Tibial nerve (tissue), 4 donors: ENCODE measurements around the gene RNF187. TPM values are rescaled to one million over a fixed set of nuclear protein-coding genes. Genes with fewer than 3 reads are reported as not detected.

Source experiments
- DNase-seq, 2 donors: peaks; one replicate each; pipeline ENCODE4 v3.0.0-alpha.2; 2019; ENCODE audit warnings: low spot score in 2 of 2
- H3K27ac ChIP-seq, 4 donors: fragments of 200-600 bp; sonication (generic) in 3 of 4; one replicate each; pipeline ENCODE4 v1.5.1; 2017 to 2019; ENCODE audit warnings: mild to moderate bottlenecking in 1 of 4
- H3K27me3 ChIP-seq, 2 donors: fragments of 200-600 bp; sonication (generic) in 1 of 2; one replicate each; pipeline versions ENCODE4 v1.5.1 to v1.6.0; 2017 to 2019
- H3K36me3 ChIP-seq, 3 donors: fragments of 200-600 bp; sonication (generic); one replicate each; pipeline ENCODE4 v1.5.1; 2018 to 2019
- H3K4me1 ChIP-seq, 4 donors: fragments of 200-600 bp; sonication (generic) in 3 of 4; one replicate each; pipeline ENCODE4 v1.5.1; 2017 to 2019
- H3K4me3 ChIP-seq, 4 donors: fragments of 200-600 bp; sonication (generic) in 3 of 4; one replicate each; pipeline ENCODE4 v1.5.1; 2017 to 2019; ENCODE audit warnings: mild to moderate bottlenecking in 1 of 4, moderate library complexity in 1 of 4
- H3K9me3 ChIP-seq, 4 donors: fragments of 200-600 bp; sonication (generic) in 3 of 4; one replicate each; pipeline ENCODE4 v1.5.1; 2017 to 2019
- EP300 ChIP-seq, 2 donors: sonication (generic); formaldehyde crosslinking; IDR thresholded peaks; one replicate each; pipeline ENCODE4 v1.6.1; 2017; ENCODE audit warnings: antibody characterized with exemption in 2 of 2, mild to moderate bottlenecking in 1 of 2
- POLR2A ChIP-seq, 2 donors: fragments of 450-650 bp; IDR thresholded peaks; one replicate each; pipeline ENCODE4 v1.6.1; 2017; ENCODE audit warnings: antibody characterized with exemption in 2 of 2, mild to moderate bottlenecking in 2 of 2, moderate library complexity in 2 of 2
- WGBS, 2 donors: methylation state at CpG; one replicate each; pipeline ENCODE4 v1.1.5; 2018; 5-methylcytosine and 5-hydroxymethylcytosine counted together
- total RNA-seq, 4 donors: library from RNA; depleted of rRNA; stranded (reverse); fragments of >200 nt; gene quantifications; one replicate each; pipeline ENCODE4 v1.1.0, GENCODE V29; 2016
- TF ChIP-seq, protein P1 (sequence below), 5 experiments: fragments of 200-600 bp in 3 of 5; fragments of 450-650 bp in 2 of 5; sonication (generic) in 3 of 5; IDR thresholded peaks; one replicate each; pipeline ENCODE4 v1.5.1; 2016 to 2019; ENCODE audit warnings: antibody characterized with exemption in 5 of 5, mild to moderate bottlenecking in 3 of 5, moderate library complexity in 2 of 5

Gene RNF187
- total RNA-seq, 4 donors from 2014 or later: 38.1 to 89.0 (median 56.9) TPM

DNA sequence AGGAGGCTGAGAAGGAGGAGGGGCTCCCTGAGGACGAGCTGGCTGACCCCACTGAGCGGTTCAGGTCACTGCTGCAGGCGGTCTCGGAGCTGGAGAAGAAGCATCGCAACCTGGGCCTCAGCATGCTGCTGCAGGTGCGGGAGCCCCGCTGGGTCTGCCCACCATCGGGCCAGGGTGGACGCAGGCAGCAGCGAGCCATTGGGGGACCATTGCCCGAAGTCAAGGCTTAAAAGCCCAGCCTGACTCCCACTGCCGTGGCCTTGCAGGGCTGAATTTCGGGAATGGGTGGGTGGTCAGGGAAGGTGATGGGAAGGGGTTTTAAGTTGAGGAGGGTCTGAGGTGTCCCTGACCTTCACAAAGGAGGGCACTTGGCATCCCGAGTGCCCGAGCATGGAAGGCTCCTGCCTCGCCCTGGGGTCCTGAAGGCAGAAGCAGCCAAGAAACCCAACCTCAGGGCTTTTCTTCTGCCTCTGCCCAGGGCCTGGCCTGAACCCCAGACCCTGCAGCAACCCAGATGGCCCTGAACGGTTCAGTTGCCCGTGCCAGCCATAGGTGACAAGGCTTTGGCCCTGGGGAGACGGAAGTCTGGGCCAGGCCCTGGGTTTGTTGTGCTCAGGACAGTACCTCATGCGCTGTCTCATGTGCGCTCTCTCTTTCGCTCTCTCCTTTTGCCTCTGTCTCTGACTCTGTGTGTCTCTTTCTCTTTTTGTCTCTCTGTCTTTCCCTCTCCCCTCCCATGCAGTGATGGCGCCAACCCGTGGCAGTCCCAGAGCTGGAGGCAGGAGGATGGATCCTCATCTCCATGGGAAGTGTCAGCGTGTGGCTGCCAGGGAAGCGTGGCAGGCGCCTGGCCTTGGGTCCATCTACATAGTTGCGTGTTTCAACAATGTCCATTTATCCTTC lies 6.2 kb downstream of the RNF187 start:
- 87 to 89% methylated on average over 28 of the region's 28 CpGs for WGBS, 2 donors
- no peak for TF ChIP-seq EP300 (IDR thresholded peaks at IDR 0.05)
- DNase-seq: no peak
- peaks cover 0 to 27% (median 10%) of the 10 kb centered on the region in 4 donors for H3K4me1 ChIP-seq
- H3K27me3 ChIP-seq: no peaks in the 10 kb centered on the region
- no peaks in the 10 kb centered on the region for H3K9me3 ChIP-seq
- no peak overlapping the region for H3K27ac ChIP-seq
- peaks cover 4 to 89% (median 19%) of the 10 kb centered on the region in 3 donors for H3K36me3 ChIP-seq
- no peak overlapping the region for H3K4me3 ChIP-seq

DNA sequence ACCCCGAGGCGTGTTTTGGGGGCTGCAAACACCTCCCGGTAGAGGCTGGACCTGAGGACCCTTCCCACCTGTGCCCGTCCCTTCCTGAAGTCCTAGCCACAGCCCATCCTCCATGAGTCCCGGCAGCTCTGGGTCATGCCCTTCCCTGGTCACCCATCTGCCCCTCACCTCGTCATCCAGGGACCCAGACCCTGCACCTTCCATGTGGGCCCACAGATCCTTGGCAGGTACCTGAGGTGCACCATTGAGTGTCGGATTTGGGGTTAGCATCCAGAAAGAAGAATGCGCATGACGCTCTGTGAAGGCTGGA lies 6.8 kb downstream of the RNF187 start:
- no peaks in the 10 kb centered on the region for H3K27me3 ChIP-seq
- no peaks in the 10 kb centered on the region for H3K9me3 ChIP-seq
- peaks cover 0 to 21% (median 4%) of the 10 kb centered on the region in 4 donors for H3K4me1 ChIP-seq
- TF ChIP-seq POLR2A (IDR thresholded peaks at IDR 0.05): no peak
- no peak for TF ChIP-seq EP300 (IDR thresholded peaks at IDR 0.05)
- TF ChIP-seq, protein P1, sequence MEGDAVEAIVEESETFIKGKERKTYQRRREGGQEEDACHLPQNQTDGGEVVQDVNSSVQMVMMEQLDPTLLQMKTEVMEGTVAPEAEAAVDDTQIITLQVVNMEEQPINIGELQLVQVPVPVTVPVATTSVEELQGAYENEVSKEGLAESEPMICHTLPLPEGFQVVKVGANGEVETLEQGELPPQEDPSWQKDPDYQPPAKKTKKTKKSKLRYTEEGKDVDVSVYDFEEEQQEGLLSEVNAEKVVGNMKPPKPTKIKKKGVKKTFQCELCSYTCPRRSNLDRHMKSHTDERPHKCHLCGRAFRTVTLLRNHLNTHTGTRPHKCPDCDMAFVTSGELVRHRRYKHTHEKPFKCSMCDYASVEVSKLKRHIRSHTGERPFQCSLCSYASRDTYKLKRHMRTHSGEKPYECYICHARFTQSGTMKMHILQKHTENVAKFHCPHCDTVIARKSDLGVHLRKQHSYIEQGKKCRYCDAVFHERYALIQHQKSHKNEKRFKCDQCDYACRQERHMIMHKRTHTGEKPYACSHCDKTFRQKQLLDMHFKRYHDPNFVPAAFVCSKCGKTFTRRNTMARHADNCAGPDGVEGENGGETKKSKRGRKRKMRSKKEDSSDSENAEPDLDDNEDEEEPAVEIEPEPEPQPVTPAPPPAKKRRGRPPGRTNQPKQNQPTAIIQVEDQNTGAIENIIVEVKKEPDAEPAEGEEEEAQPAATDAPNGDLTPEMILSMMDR (IDR thresholded peaks at IDR 0.05): no peak
- H3K4me3 ChIP-seq: no peak overlapping the region
- peaks cover 4 to 91% (median 19%) of the 10 kb centered on the region in 3 donors for H3K36me3 ChIP-seq
- 74 to 79% methylated on average over 9 of the region's 9 CpGs for WGBS, 2 donors
- H3K27ac ChIP-seq: no peak overlapping the region
- DNase-seq: no peak

DNA sequence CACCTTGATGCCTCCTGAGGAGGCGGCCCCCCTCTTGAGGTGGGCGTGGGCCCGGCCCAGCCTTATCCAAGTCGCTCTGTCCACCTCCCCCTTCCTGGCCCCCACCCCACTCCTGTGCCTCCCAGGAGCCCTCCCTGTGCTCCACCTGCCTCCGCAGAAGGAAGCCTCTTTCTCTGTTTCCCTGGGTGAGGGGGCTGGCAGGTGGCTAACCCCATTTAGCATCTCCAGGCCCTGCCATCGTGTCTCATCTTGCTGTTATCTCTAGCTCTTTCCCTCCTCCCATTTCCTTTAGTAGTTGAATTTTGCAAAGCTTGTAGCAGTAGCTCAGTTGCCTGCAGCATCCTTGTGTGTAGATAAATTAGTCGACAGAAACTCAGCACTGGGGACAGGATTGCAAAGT lies 7.2 kb downstream of the RNF187 start:
- Histone ChIP-seq H3K4me1 (peaks cover 0 to 17% (median 3%) of the 10 kb centered on the region in 4 donors), H3K27ac (no peak overlapping the region), H3K27me3 (no peaks in the 10 kb centered on the region), H3K36me3 (peaks cover 4 to 88% (median 19%) of the 10 kb centered on the region in 3 donors), H3K9me3 (no peaks in the 10 kb centered on the region), H3K4me3 (no peak overlapping the region)
- WGBS, 2 donors: 76 to 78% methylated on average over 6 to 7 of the region's 7 CpGs
- TF ChIP-seq POLR2A (IDR thresholded peaks at IDR 0.05) (no peak), EP300 (IDR thresholded peaks at IDR 0.05) (no peak)
- TF ChIP-seq, protein P1 (IDR thresholded peaks at IDR 0.05): no peak
- no peak for DNase-seq

DNA sequence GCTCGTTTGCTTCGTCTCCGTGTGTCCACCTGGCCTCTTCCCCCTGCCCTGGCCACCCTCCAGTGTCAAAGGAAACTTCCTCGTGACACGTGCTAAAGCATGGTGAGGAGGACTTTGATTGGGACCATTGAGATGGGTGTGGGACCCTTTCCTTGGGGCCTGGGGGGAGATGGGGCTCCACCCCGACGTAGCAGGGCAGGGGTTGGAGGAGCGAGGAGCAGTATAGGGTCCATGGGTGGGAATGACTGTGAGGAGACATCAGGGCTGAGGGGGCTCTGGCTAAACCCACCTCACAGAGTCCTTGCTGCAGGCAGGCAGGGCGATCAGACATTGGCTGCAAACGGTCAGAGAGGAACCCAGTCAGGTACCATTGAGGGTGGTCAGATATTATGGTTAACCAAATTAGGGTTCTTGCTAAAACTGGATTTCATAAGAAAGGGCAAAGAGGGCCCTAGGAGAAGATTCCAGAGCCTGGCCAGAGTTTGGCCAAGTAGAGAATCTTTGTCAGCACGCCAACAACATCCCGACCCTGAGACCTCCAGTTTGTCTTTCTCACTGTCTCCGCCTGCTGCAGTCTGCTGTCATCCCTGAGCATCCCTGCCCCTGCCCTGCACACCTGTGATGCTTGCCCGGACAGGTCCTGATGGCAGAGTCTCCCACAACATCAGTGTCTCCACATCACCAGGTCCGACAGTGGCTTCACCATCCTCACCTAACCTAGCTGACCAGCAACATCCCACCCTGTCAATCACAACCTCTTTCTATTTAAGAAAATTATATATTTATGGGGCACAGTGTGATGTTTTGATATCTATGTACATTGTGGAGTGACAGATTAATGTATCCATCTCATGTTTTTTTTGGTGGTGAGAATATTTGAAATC lies 8.0 kb downstream of the RNF187 start:
- Histone ChIP-seq H3K9me3 (no peaks in the 10 kb centered on the region), H3K27me3 (no peaks in the 10 kb centered on the region), H3K36me3 (peaks cover 4 to 80% (median 15%) of the 10 kb centered on the region in 3 donors), H3K4me3 (no peak overlapping the region), H3K4me1 (peaks cover 0 to 9% (median 1%) of the 10 kb centered on the region in 4 donors), H3K27ac (no peak overlapping the region)
- DNase-seq: no peak
- TF ChIP-seq POLR2A (IDR thresholded peaks at IDR 0.05) (no peak), EP300 (IDR thresholded peaks at IDR 0.05) (no peak)
- TF ChIP-seq, protein P1 (IDR thresholded peaks at IDR 0.05): no peak
- 78 to 82% methylated on average over 15 of the region's 15 CpGs for WGBS, 2 donors

DNA sequence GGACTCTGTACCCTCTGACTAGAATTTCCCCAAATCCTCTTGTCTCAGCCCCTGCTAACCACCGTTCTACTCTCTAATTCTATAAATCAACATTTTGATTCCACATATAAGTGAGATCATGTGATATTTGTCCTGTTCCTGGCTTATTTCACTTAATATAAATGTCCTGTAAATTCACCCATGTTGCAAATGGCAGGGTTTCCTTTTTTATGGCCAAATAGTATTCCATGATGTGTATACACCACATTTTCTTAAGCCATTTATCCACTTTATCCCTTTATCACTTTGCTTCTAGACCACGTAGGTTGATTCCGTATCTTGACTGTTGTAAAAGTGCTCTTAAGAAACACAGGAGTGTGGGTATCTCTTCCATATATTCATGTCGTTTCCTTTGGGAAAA lies 8.9 kb downstream of the RNF187 start:
- no peak overlapping the region for H3K27ac ChIP-seq
- H3K4me3 ChIP-seq: no peak overlapping the region
- peaks cover 4 to 71% (median 10%) of the 10 kb centered on the region in 3 donors for H3K36me3 ChIP-seq
- WGBS, 2 donors: 93 to 95% methylated on average over 4 of the region's 4 CpGs
- no peak for DNase-seq
- no peak for TF ChIP-seq POLR2A (IDR thresholded peaks at IDR 0.05)
- TF ChIP-seq, protein P1 (IDR thresholded peaks at IDR 0.05): no peak
- H3K9me3 ChIP-seq: no peaks in the 10 kb centered on the region
- H3K4me1 ChIP-seq: peaks cover 0 to 9% (median 3%) of the 10 kb centered on the region in 4 donors
- H3K27me3 ChIP-seq: no peaks in the 10 kb centered on the region
